ENCODE data around the gene ARHGEF9.

ARHGEF9 gene

DNA sequence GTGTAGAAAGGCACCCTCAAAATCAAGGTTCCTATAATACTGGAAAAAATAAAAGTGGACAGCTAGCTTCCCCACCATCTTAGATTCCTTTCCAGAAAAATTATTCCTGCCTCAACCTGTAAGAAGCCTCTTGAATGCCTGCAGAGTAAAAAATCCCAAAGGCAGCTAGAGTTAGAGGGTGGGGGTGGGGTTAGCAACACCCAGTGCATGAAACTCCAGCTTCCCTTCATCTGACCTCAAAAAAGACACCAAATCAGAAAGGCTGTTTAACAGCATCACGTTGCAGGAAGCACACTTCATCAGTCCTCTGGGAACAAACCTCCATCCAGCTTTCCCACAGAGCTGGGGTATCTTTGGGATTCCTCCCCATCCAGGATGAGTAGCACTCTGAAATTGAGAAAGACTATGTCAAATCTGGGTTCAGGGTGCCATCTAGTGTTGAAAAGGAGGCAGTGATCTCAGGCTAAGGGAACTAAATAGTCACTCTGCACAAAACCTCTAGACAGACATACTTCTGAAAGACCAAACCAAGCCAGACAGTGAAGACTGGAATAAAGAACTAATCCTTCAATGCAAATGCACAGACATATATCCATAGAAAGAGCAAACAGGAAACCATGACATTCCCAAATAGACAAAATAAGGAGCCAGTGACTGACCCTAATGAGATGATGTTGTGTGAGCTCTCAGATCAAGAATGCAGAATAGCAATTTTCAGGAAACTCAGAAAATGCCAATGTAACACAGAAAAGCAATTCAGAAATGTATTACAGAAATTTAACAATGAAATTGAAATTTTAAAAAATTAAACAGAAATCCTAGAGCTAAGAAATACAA lies 97.9 kb downstream of the ARHGEF9 start:
- Histone ChIP-seq H3K4me3 (ENCODE audit: low read length) (no peak overlapping the region), H3K4me1 (ENCODE audit: control insufficient read depth, insufficient read depth, low read length) (no peaks in the 10 kb centered on the region), H3K36me3 (ENCODE audit: control insufficient read depth, insufficient read depth, low read length) (no peaks in the 10 kb centered on the region), H3K9ac (ENCODE audit: low read length) (no peak overlapping the region), H3K27me3 (ENCODE audit: control insufficient read depth, insufficient read depth, low read length) (no peaks in the 10 kb centered on the region), H3K27ac (ENCODE audit: low read depth, low read length) (no peak overlapping the region)

DNA sequence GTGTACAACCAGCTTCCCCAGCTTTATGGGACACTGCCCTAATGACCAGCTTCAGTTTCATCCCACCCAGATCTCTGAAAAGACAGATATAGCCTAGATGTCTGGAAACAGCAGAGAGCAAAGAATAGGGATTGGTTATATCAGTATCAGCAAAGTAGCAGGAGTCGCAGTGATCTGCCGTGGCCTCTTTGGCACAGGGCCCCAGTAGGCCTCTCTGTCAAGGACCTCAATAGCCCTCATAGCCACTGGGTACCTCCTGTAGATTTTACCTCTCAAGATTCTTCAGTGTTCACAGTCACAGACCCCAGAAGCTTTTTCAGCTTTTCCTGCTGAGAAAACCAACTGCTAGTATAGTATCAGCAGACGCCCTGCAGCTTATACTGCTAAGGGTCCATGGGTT lies 104.6 kb downstream of the ARHGEF9 start:
- Histone ChIP-seq H3K9ac (ENCODE audit: low read length) (no peak overlapping the region), H3K27ac (ENCODE audit: low read depth, low read length) (no peak overlapping the region), H3K36me3 (ENCODE audit: control insufficient read depth, insufficient read depth, low read length) (no peaks in the 10 kb centered on the region), H3K27me3 (ENCODE audit: control insufficient read depth, insufficient read depth, low read length) (no peaks in the 10 kb centered on the region), H3K4me1 (ENCODE audit: control insufficient read depth, insufficient read depth, low read length) (no peaks in the 10 kb centered on the region), H3K4me3 (ENCODE audit: low read length) (no peak overlapping the region)

DNA sequence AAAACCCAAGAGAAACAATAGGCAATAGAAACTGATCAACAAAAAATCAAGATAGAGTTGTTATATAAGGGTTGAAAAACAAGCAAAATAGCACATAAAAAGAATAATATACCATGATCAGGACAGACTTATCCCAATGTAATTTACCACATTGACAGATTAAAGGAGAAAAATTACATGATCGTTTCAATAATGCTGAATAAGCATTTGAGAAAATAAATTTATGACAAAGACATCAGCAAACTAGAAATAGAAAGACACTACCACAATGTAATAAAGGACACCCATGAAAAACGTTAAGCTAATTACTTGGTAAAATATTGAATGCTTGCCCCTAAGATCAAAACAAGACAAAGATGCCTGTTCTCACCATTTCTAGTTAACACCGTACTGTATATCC lies 105.6 kb downstream of the ARHGEF9 start:
- Histone ChIP-seq H3K4me3 (ENCODE audit: low read length) (no peak overlapping the region), H3K36me3 (ENCODE audit: control insufficient read depth, insufficient read depth, low read length) (peaks cover 4% of the 10 kb centered on the region), H3K9ac (ENCODE audit: low read length) (no peak overlapping the region), H3K4me1 (ENCODE audit: control insufficient read depth, insufficient read depth, low read length) (no peaks in the 10 kb centered on the region), H3K27me3 (ENCODE audit: control insufficient read depth, insufficient read depth, low read length) (no peaks in the 10 kb centered on the region), H3K27ac (ENCODE audit: low read depth, low read length) (no peak overlapping the region)

DNA sequence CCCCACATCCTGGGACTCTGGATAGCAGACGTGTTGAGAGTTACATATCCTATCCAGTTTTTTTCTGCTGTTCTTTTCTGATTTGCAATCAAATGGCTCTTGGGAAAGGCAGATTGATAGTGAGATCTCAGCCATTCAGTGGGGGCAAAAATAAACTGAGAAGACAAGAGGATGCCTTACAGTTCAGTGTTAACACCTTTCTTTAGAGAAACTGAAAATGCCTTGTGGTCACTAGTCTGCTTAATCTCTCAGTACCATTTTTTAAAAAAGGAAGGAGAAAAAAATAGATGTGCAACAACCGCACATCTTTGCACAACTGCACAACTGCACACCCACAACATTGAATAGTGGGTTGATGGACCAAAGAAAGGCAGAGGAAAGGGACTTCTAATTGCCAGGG lies 109.3 kb downstream of the ARHGEF9 start:
- no peak overlapping the region for H3K4me3 ChIP-seq (ENCODE audit: low read length)

DNA sequence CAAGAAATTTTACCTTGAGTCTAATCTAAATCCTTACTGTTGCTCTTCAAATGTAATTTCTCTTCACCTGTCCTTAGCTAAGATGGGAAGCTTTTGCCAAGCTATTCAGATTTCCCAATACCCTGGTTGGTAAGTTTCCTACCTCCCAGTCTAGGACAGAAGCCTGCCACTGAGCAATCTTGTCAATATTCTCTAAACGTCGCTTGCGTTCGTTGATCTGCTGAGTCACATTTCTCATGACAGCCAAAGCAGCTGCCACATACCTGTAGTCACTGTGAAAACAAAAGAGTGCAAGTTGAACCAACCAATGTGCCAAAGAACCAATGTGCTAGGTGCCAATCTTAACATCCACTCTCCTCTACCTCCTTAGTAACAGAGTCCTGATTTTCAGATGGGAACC lies 111.1 kb downstream of the ARHGEF9 start:
- H3K27me3 ChIP-seq (ENCODE audit: control insufficient read depth, insufficient read depth, low read length), result no peaks in the 10 kb centered on the region
- no peak overlapping the region for H3K27ac ChIP-seq (ENCODE audit: low read depth, low read length)
- no peak overlapping the region for H3K9ac ChIP-seq (ENCODE audit: low read length)
- no peak overlapping the region for H3K4me3 ChIP-seq (ENCODE audit: low read length)
- H3K36me3 ChIP-seq (ENCODE audit: control insufficient read depth, insufficient read depth, low read length), result peaks cover 4% of the 10 kb centered on the region
- H3K4me1 ChIP-seq (ENCODE audit: control insufficient read depth, insufficient read depth, low read length), result no peaks in the 10 kb centered on the region

More for the DNA sequence above, 109.3 kb downstream of the ARHGEF9 start:
- no peak overlapping the region for H3K9ac ChIP-seq (ENCODE audit: low read length)
- no peak overlapping the region for H3K27ac ChIP-seq (ENCODE audit: low read depth, low read length)
- H3K36me3 ChIP-seq (ENCODE audit: control insufficient read depth, insufficient read depth, low read length), result peaks cover 4% of the 10 kb centered on the region
- no peaks in the 10 kb centered on the region for H3K4me1 ChIP-seq (ENCODE audit: control insufficient read depth, insufficient read depth, low read length)
- no peaks in the 10 kb centered on the region for H3K27me3 ChIP-seq (ENCODE audit: control insufficient read depth, insufficient read depth, low read length)

DNA sequence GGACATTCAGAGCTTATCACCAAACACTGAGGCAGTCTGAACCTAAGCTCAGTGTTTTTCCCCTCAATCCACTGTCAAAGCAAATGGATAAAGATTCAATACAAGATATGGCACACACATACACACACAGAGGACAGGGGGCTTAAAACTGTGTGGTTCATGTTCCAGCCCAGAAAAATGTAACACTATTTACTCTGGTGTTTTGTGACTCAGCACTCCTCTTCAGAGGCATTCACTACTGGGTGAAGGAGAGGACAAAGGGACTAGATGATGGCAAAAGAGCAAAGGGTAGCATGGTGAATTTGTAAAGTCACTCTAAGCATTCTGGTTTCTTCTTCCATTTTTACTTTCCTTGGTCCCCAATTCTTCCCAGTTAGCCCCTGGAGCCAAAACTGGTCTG lies 120.3 kb downstream of the ARHGEF9 start:
- no peaks in the 10 kb centered on the region for H3K27me3 ChIP-seq (ENCODE audit: control insufficient read depth, insufficient read depth, low read length)
- H3K36me3 ChIP-seq (ENCODE audit: control insufficient read depth, insufficient read depth, low read length), result peaks cover 4% of the 10 kb centered on the region
- H3K9ac ChIP-seq (ENCODE audit: low read length), result no peak overlapping the region
- no peaks in the 10 kb centered on the region for H3K4me1 ChIP-seq (ENCODE audit: control insufficient read depth, insufficient read depth, low read length)
- no peak overlapping the region for H3K4me3 ChIP-seq (ENCODE audit: low read length)
- no peak overlapping the region for H3K27ac ChIP-seq (ENCODE audit: low read depth, low read length)

DNA sequence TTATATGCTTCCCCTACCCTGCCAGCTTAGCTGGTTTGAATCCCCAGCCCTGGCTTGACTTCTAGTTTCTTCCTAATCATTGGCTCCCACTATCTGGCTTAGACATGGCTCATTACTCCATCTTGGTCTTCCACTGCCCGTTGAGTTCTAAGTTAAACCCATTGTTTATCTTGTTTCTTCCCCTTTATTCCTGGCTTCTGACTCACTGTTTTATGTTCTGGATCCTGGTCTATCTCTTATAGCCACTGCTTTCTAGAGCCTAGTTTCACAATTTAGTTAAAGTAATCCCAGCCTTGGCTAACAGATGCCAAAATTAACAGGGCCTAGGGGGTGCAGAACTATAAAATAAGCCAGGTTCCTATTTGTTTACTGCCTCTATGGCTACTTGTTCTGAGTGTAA lies 120.9 kb downstream of the ARHGEF9 start:
- Histone ChIP-seq H3K36me3 (ENCODE audit: control insufficient read depth, insufficient read depth, low read length) (peaks cover 4% of the 10 kb centered on the region), H3K4me1 (ENCODE audit: control insufficient read depth, insufficient read depth, low read length) (no peaks in the 10 kb centered on the region), H3K27me3 (ENCODE audit: control insufficient read depth, insufficient read depth, low read length) (no peaks in the 10 kb centered on the region), H3K4me3 (ENCODE audit: low read length) (no peak overlapping the region), H3K27ac (ENCODE audit: low read depth, low read length) (no peak overlapping the region), H3K9ac (ENCODE audit: low read length) (no peak overlapping the region)

DNA sequence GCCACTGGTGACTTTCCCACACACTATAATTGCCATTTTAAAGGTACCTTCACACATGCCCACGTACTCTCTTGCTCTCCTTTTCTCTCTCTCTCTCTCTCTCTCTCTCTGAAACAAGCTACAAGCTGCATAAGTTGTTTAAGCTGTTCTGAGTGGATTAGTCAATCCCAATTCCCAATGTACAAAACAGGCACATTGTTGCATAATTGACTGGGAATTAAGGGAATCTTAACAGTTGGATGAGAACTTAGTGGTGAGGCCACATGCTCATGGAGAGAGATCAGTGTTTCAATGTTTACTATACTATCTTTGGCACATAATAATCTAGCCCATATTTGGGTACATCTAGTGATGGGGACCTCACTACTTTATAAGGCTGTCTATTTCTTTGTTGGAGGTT lies 123.3 kb downstream of the ARHGEF9 start:
- Histone ChIP-seq H3K27me3 (ENCODE audit: control insufficient read depth, insufficient read depth, low read length) (no peaks in the 10 kb centered on the region), H3K4me3 (ENCODE audit: low read length) (no peak overlapping the region), H3K4me1 (ENCODE audit: control insufficient read depth, insufficient read depth, low read length) (peaks cover 2% of the 10 kb centered on the region), H3K27ac (ENCODE audit: low read depth, low read length) (no peak overlapping the region), H3K36me3 (ENCODE audit: control insufficient read depth, insufficient read depth, low read length) (peaks cover 4% of the 10 kb centered on the region), H3K9ac (ENCODE audit: low read length) (no peak overlapping the region)

DNA sequence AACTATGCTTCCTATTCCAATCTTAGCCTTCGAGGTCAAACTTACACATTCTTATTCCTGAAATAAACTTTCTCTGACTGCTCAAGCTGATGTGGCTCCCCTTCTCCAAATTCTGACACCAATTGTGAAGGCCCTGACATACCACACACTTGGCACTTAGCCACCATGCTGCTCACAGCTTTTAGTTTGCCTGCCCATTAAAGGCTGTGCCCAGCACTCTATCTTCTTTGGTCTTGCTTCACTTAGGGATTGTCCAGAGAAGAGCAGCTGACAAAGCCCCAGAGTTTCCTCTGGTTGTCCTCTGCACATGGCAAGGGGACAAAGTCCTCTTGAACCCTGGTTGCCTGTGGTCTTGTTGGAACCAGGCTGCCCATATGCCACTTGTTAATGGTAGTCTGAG lies 126.1 kb downstream of the ARHGEF9 start:
- Histone ChIP-seq H3K27me3 (ENCODE audit: control insufficient read depth, insufficient read depth, low read length) (no peaks in the 10 kb centered on the region), H3K4me1 (ENCODE audit: control insufficient read depth, insufficient read depth, low read length) (peaks cover 2% of the 10 kb centered on the region), H3K9ac (ENCODE audit: low read length) (no peak overlapping the region), H3K36me3 (ENCODE audit: control insufficient read depth, insufficient read depth, low read length) (no peaks in the 10 kb centered on the region), H3K27ac (ENCODE audit: low read depth, low read length) (no peak overlapping the region), H3K4me3 (ENCODE audit: low read length) (no peak overlapping the region)

DNA sequence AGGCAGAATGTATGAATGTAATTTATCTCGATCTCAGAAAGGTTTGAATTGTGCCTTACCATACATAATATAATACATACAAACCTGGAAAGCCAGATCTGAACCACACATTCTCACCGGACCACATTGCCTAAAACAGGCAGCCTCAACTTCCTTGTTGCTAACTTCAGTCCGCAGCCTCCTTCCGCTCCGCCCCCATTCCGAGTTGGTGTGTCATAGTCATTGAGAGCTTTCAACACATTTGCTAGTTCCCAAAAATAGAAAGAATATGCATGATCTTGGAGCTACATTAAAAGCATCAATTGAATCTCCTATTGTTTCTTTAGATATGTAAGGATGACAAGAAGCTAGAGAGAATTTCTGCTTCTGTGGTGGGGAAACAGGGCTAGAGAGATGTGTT lies 127.2 kb downstream of the ARHGEF9 start:
- H3K36me3 ChIP-seq (ENCODE audit: control insufficient read depth, insufficient read depth, low read length), result no peaks in the 10 kb centered on the region
- H3K4me3 ChIP-seq (ENCODE audit: low read length), result no peak overlapping the region
- no peaks in the 10 kb centered on the region for H3K27me3 ChIP-seq (ENCODE audit: control insufficient read depth, insufficient read depth, low read length)
- H3K27ac ChIP-seq (ENCODE audit: low read depth, low read length), result no peak overlapping the region
- H3K4me1 ChIP-seq (ENCODE audit: control insufficient read depth, insufficient read depth, low read length), result peaks cover 2% of the 10 kb centered on the region
- no peak overlapping the region for H3K9ac ChIP-seq (ENCODE audit: low read length)

DNA sequence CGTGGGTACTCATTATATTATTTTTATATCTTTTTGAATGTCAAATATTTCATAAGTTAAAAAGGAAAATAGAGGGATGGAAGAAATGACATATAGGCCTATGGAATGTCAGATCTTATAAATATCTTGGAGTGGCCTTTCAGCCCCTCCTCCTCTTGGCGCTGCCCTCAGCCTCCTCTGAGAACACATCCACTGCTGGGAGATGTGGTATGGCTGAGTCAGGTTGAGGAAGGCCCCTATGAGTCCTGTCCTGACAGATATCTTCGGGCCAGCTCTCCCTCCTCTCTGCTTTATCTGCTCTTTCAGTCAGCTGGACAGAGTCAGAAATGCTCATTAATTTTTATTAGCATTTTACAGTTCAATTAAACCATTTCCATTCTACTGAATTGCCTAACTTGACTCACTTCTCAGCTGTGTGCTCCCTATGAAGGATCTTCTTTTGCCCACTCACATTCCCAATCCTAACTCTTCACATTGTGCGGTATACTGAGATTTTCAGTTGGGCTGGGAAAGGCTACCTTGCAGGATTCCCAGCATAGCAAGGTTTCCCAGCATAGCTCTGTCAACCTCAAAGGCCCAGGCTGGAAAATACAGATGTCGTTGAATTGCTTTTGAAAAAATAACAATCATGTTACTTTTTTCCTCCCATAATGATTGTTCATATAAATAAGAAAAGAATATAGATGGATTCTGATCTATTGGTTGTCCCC lies 128.0 kb downstream of the ARHGEF9 start:
- Histone ChIP-seq H3K9ac (ENCODE audit: low read length) (no peak overlapping the region), H3K27ac (ENCODE audit: low read depth, low read length) (no peak overlapping the region), H3K4me1 (ENCODE audit: control insufficient read depth, insufficient read depth, low read length) (peaks cover 2% of the 10 kb centered on the region), H3K36me3 (ENCODE audit: control insufficient read depth, insufficient read depth, low read length) (no peaks in the 10 kb centered on the region), H3K27me3 (ENCODE audit: control insufficient read depth, insufficient read depth, low read length) (no peaks in the 10 kb centered on the region), H3K4me3 (ENCODE audit: low read length) (no peak overlapping the region)

DNA sequence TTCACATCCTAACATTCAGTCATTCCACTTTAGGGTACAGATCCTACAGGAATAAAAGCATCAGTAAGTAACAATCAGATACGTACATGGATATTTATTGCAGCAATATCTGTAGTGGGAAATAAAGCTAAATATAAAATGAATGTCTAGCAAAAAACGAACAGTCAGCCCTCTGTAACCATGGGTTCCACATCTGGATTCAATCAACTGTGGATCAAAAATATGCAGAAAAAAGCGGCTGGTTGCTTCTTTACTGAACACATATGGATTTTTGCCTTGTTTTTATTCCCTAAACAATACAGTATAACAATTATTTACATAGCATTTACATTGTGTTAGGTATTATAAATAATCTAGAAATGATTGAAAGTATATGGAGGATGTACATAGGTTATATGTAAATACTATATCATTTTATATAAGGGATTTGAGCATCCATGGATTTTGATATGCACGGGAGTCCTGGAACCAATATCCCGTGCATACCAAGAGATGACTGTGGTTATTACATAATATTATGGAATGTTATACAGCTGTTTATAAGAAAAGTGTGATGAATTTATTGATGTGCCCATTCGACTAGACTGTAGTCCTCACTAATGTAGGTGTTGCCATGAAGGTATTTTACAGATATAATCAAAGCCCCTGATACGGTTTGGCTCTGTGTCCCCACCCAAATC lies 132.8 kb downstream of the ARHGEF9 start:
- no peaks in the 10 kb centered on the region for H3K4me1 ChIP-seq (ENCODE audit: control insufficient read depth, insufficient read depth, low read length)
- no peaks in the 10 kb centered on the region for H3K27me3 ChIP-seq (ENCODE audit: control insufficient read depth, insufficient read depth, low read length)
- H3K36me3 ChIP-seq (ENCODE audit: control insufficient read depth, insufficient read depth, low read length), result no peaks in the 10 kb centered on the region
- no peak overlapping the region for H3K9ac ChIP-seq (ENCODE audit: low read length)
- no peak overlapping the region for H3K4me3 ChIP-seq (ENCODE audit: low read length)
- H3K27ac ChIP-seq (ENCODE audit: low read depth, low read length), result no peak overlapping the region

All from rectal smooth muscle tissue (tissue), 1 donor.